Endothelial cell (in vitro differentiated cells): Measurements from ENCODE around the gene NFATC2. TPM values are rescaled to one million over a fixed set of nuclear protein-coding genes. Genes with fewer than 3 reads are reported as not detected.

Experiments
- DNase-seq: peaks from one replicate; pipeline ENCODE4 v3.0.0; 2021; ENCODE audit warnings: low spot score
- H3K27ac Mint-ChIP-seq: one replicate; pipeline ENCODE4 v1.8.0; 2021; ENCODE audit warnings: mixed read lengths, inconsistent platforms; ENCODE audit not compliant: unreplicated experiment
- H3K27me3 Mint-ChIP-seq: one replicate; pipeline ENCODE4 v1.8.0; 2021; ENCODE audit warnings: mild to moderate bottlenecking, moderate library complexity, mixed read lengths, inconsistent platforms; ENCODE audit not compliant: unreplicated experiment
- H3K36me3 Mint-ChIP-seq: one replicate; pipeline ENCODE4 v1.8.0; 2021; ENCODE audit warnings: mild to moderate bottlenecking, low read depth, mixed read lengths, inconsistent platforms; ENCODE audit not compliant: unreplicated experiment
- H3K4me1 Mint-ChIP-seq: one replicate; pipeline ENCODE4 v1.8.0; 2021; ENCODE audit warnings: mild to moderate bottlenecking, mixed read lengths, inconsistent platforms; ENCODE audit not compliant: unreplicated experiment
- H3K4me3 Mint-ChIP-seq: one replicate; pipeline ENCODE4 v1.8.0; 2021; ENCODE audit warnings: mild to moderate bottlenecking, mixed read lengths, inconsistent platforms; ENCODE audit not compliant: unreplicated experiment
- H3K9me3 Mint-ChIP-seq: one replicate; pipeline ENCODE4 v1.8.0; 2021; ENCODE audit warnings: mixed read lengths, inconsistent platforms; ENCODE audit not compliant: unreplicated experiment
- total RNA-seq: library from RNA; stranded (reverse); fragmentation: NEBNext Ultra II Directional; extraction: Animal tissue kit (Norgen Biotek cat#: 25700); gene quantifications from one replicate; pipeline ENCODE4 v1.2.1, GENCODE V29; 2021; ENCODE audit not compliant: unreplicated experiment
- TF ChIP-seq, protein P1 (sequence below): fragments of 200-600 bp; sonication (generic); IDR thresholded peaks from one replicate; pipeline ENCODE4 v1.5.0; 2021; ENCODE audit warnings: antibody characterized with exemption; ENCODE audit not compliant: unreplicated experiment

Gene NFATC2
- total RNA-seq, 1 donor from 2014 or later: 3.5 TPM

GRCh38 chr20:51526106-51526470 lies 16.4 kb downstream of the NFATC2 start:
- Mint-ChIP-seq H3K36me3 (peaks cover 3% of the 10 kb centered on the region), H3K4me1 (peaks cover 15% of the 10 kb centered on the region), H3K4me3 (no peak overlapping the region), H3K27me3 (peaks cover 5% of the 10 kb centered on the region), H3K9me3 (no peaks in the 10 kb centered on the region), H3K27ac (no peak overlapping the region)
- DNase-seq: no peak
- TF ChIP-seq, protein P1, sequence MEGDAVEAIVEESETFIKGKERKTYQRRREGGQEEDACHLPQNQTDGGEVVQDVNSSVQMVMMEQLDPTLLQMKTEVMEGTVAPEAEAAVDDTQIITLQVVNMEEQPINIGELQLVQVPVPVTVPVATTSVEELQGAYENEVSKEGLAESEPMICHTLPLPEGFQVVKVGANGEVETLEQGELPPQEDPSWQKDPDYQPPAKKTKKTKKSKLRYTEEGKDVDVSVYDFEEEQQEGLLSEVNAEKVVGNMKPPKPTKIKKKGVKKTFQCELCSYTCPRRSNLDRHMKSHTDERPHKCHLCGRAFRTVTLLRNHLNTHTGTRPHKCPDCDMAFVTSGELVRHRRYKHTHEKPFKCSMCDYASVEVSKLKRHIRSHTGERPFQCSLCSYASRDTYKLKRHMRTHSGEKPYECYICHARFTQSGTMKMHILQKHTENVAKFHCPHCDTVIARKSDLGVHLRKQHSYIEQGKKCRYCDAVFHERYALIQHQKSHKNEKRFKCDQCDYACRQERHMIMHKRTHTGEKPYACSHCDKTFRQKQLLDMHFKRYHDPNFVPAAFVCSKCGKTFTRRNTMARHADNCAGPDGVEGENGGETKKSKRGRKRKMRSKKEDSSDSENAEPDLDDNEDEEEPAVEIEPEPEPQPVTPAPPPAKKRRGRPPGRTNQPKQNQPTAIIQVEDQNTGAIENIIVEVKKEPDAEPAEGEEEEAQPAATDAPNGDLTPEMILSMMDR: no peak

DNA sequence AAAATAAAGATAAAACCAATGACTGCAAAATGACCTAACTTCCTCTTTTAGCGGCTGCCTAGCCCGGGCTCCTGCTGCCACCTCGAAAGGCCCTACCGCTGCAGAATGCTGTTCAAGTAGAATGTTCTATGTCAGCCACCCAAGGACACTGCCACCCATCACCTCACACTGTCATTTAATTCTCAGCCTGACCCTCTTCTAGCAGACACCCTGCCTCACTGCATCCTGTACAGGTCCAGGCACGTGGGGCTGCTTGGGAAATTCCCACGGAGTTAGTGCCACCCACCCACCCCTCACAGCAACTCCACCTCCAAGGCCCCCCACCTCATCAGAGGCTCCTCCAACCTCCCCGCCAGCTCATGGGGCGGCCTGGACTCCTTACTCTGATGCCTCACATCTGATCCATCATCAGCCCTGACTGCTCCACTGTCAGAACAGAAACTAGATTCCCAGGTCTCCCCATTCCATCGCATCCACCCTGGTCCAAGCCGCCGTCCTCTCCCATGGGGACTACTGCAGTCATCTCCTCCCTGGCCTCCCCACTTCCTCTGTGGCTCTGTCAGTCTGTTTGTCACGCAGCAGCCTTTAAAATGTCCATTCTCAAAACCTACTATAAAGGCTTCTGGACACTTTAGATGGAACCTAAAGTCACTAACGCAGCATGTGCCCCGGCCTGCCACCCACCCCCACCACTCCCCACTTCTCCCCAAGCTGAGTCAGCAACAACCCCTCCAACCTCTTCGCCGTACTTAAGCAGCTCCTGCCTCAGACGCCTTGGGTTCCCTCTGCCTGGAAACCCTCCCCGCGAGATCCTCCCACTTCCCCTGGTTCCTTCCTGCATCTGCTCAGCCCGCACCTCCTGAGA lies 17.0 kb downstream of the NFATC2 start:
- H3K27ac Mint-ChIP-seq: no peak overlapping the region
- TF ChIP-seq, protein P1: no peak
- H3K4me1 Mint-ChIP-seq: peaks cover 15% of the 10 kb centered on the region
- H3K9me3 Mint-ChIP-seq: no peaks in the 10 kb centered on the region
- peaks cover 3% of the 10 kb centered on the region for H3K36me3 Mint-ChIP-seq
- no peak overlapping the region for H3K4me3 Mint-ChIP-seq
- DNase-seq: peak; percentile 19
- H3K27me3 Mint-ChIP-seq: peaks cover 5% of the 10 kb centered on the region

- no peak overlapping the region for H3K27ac Mint-ChIP-seq
- H3K9me3 Mint-ChIP-seq: no peaks in the 10 kb centered on the region
- DNase-seq: no peak
- TF ChIP-seq, protein P1: no peak
- H3K36me3 Mint-ChIP-seq: peaks cover 3% of the 10 kb centered on the region
- peaks cover 15% of the 10 kb centered on the region for H3K4me1 Mint-ChIP-seq
- H3K27me3 Mint-ChIP-seq: peaks cover 2% of the 10 kb centered on the region
- no peak overlapping the region for H3K4me3 Mint-ChIP-seq
Measured at GRCh38 chr20:51523276-51524013, 19.1 kb downstream of the NFATC2 start.

- H3K4me1 Mint-ChIP-seq: peaks cover 13% of the 10 kb centered on the region
- no peaks in the 10 kb centered on the region for H3K9me3 Mint-ChIP-seq
- H3K4me3 Mint-ChIP-seq: no peak overlapping the region
- peaks cover 4% of the 10 kb centered on the region for H3K27me3 Mint-ChIP-seq
- no peak overlapping the region for H3K27ac Mint-ChIP-seq
- TF ChIP-seq, protein P1: no peak
- no peaks in the 10 kb centered on the region for H3K36me3 Mint-ChIP-seq
- DNase-seq: no peak
Measured at GRCh38 chr20:51522207-51522606, 20.3 kb downstream of the NFATC2 start.

- Mint-ChIP-seq H3K27ac (no peak overlapping the region), H3K9me3 (no peaks in the 10 kb centered on the region), H3K4me1 (no peaks in the 10 kb centered on the region), H3K4me3 (no peak overlapping the region), H3K27me3 (peaks cover 2% of the 10 kb centered on the region), H3K36me3 (no peaks in the 10 kb centered on the region)
- no peak for DNase-seq
- TF ChIP-seq, protein P1: no peak
Measured at GRCh38 chr20:51517839-51518238, 24.7 kb downstream of the NFATC2 start.
